ENCODE data around the gene EDEM2. TPM values are rescaled to one million over a fixed set of nuclear protein-coding genes. Genes with fewer than 3 reads are reported as not detected.

The EDEM2 gene
- total RNA-seq, 4 donors from 2014 or later: 11.8 to 18.0 (median 13.2) TPM

DNA sequence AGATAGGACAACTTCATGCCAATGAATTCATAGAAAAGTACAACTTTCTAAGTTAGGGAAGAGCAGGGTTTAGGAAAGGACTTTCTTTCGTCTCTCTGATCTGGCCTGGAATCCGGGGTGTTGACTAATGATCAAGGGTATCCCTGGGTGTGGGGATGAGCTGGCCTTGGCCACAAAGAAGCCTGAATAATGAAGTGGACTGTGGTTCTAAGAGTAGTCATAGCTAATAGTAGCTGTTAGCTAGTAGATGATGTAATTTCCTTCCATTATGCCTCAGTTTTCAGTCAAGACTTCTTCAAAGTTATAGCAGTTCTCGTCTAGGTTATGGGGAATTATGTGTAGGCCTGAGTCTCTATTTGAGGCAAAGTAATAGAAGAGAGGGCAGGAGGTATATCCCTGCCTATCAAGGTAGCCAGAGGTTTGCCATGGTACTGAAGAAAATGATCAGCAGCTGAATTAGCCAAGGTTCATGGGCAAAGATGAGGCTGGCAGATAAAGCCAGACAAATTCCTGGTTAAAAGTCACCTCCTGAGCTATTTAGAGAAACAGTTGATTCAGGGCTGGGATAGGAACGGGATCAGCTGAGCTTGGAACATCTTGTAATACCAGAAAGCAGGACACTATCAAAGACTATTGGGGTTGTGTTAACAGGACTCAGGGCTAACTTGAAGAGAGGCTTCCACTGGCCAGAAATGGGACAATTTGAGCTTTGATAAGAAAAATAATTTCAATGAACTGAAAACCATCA lies 35.8 kb downstream of the EDEM2 start:
- H3K27me3 ChIP-seq: no peaks in the 10 kb centered on the region
- 83% methylated on average over 4 of the region's 4 CpGs for WGBS
- no peak overlapping the region for H3K27ac ChIP-seq
- DNase-seq (ENCODE audit: low spot score in 2 of 2): no peak
- no peaks in the 10 kb centered on the region for H3K4me1 ChIP-seq
- no peaks in the 10 kb centered on the region for H3K9me3 ChIP-seq
- no peak for TF ChIP-seq EP300 (IDR thresholded peaks at IDR 0.05)
- TF ChIP-seq POLR2AphosphoS5 (IDR thresholded peaks at IDR 0.05): no peak
- TF ChIP-seq POLR2A (IDR thresholded peaks at IDR 0.05): no peak
- peaks cover 30% of the 10 kb centered on the region for H3K36me3 ChIP-seq
- H3K4me3 ChIP-seq: no peak overlapping the region

GRCh38 chr20:35108921-35109320 lies 38.2 kb downstream of the EDEM2 start:
- H3K27me3 ChIP-seq: no peaks in the 10 kb centered on the region

GRCh38 chr20:35106827-35107380 lies 40.2 kb downstream of the EDEM2 start:
- H3K4me1 ChIP-seq: no peaks in the 10 kb centered on the region
- WGBS: 96% methylated on average over 1 of the region's 1 CpG
- no peak overlapping the region for H3K27ac ChIP-seq
- TF ChIP-seq POLR2A (IDR thresholded peaks at IDR 0.05): no peak
- TF ChIP-seq, protein P1, sequence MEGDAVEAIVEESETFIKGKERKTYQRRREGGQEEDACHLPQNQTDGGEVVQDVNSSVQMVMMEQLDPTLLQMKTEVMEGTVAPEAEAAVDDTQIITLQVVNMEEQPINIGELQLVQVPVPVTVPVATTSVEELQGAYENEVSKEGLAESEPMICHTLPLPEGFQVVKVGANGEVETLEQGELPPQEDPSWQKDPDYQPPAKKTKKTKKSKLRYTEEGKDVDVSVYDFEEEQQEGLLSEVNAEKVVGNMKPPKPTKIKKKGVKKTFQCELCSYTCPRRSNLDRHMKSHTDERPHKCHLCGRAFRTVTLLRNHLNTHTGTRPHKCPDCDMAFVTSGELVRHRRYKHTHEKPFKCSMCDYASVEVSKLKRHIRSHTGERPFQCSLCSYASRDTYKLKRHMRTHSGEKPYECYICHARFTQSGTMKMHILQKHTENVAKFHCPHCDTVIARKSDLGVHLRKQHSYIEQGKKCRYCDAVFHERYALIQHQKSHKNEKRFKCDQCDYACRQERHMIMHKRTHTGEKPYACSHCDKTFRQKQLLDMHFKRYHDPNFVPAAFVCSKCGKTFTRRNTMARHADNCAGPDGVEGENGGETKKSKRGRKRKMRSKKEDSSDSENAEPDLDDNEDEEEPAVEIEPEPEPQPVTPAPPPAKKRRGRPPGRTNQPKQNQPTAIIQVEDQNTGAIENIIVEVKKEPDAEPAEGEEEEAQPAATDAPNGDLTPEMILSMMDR (IDR thresholded peaks at IDR 0.05): no peak
- no peak for TF ChIP-seq POLR2AphosphoS5 (IDR thresholded peaks at IDR 0.05)
- no peak for TF ChIP-seq EP300 (IDR thresholded peaks at IDR 0.05)
- H3K9me3 ChIP-seq: no peaks in the 10 kb centered on the region
- no peak overlapping the region for H3K4me3 ChIP-seq
- H3K36me3 ChIP-seq: no peaks in the 10 kb centered on the region
- no peak for DNase-seq (ENCODE audit: low spot score in 2 of 2)
- no peaks in the 10 kb centered on the region for H3K27me3 ChIP-seq

More at GRCh38 chr20:35108921-35109320, 38.2 kb downstream of the EDEM2 start:
- Histone ChIP-seq H3K4me3 (no peak overlapping the region), H3K27ac (no peak overlapping the region), H3K9me3 (no peaks in the 10 kb centered on the region), H3K36me3 (peaks cover 6% of the 10 kb centered on the region), H3K4me1 (no peaks in the 10 kb centered on the region)
- TF ChIP-seq POLR2A (IDR thresholded peaks at IDR 0.05) (no peak), POLR2AphosphoS5 (IDR thresholded peaks at IDR 0.05) (no peak), EP300 (IDR thresholded peaks at IDR 0.05) (no peak)
- TF ChIP-seq, protein P1 (IDR thresholded peaks at IDR 0.05): no peak
- no peak for DNase-seq (ENCODE audit: low spot score in 2 of 2)
- 86% methylated on average over 4 of the region's 4 CpGs for WGBS

GRCh38 chr20:35104685-35105295 lies 42.3 kb downstream of the EDEM2 start:
- no peaks in the 10 kb centered on the region for H3K36me3 ChIP-seq
- no peak for DNase-seq (ENCODE audit: low spot score in 2 of 2)
- H3K27me3 ChIP-seq: no peaks in the 10 kb centered on the region
- TF ChIP-seq POLR2A (IDR thresholded peaks at IDR 0.05): no peak
- TF ChIP-seq POLR2AphosphoS5 (IDR thresholded peaks at IDR 0.05): no peak
- TF ChIP-seq, protein P1 (IDR thresholded peaks at IDR 0.05): no peak
- TF ChIP-seq EP300 (IDR thresholded peaks at IDR 0.05): no peak
- 68% methylated on average over 3 of the region's 3 CpGs for WGBS
- no peaks in the 10 kb centered on the region for H3K9me3 ChIP-seq
- no peak overlapping the region for H3K4me3 ChIP-seq
- H3K27ac ChIP-seq: no peak overlapping the region
- H3K4me1 ChIP-seq: no peaks in the 10 kb centered on the region

- Histone ChIP-seq H3K4me3 (no peak overlapping the region), H3K4me1 (peaks cover 2% of the 10 kb centered on the region), H3K27ac (no peak overlapping the region), H3K9me3 (no peaks in the 10 kb centered on the region), H3K36me3 (no peaks in the 10 kb centered on the region), H3K27me3 (no peaks in the 10 kb centered on the region)
- TF ChIP-seq POLR2A (IDR thresholded peaks at IDR 0.05) (no peak), EP300 (IDR thresholded peaks at IDR 0.05) (no peak), POLR2AphosphoS5 (IDR thresholded peaks at IDR 0.05) (no peak)
- TF ChIP-seq, protein P1 (IDR thresholded peaks at IDR 0.05): no peak
- WGBS: 86% methylated on average over 8 of the region's 8 CpGs
- no peak for DNase-seq (ENCODE audit: low spot score in 2 of 2)
Measured at GRCh38 chr20:35101620-35102019, 45.5 kb downstream of the EDEM2 start.
